DMS79 treated with DMSO at 0.1 percent for 48 hours (cell line): ENCODE measurements around the gene DCTN3.

ENCODE experiments used
- DNase-seq: peaks from one replicate; lab custom pipeline; 2025; lab: John Stamatoyannopoulos, UW

The DCTN3 gene

GRCh38 chr9:34573599-34574325 is 46.5 kb downstream of the DCTN3 start:
- DNase-seq: no peak

- no peak for DNase-seq
Measured at GRCh38 chr9:34572628-34573027, 47.7 kb downstream of the DCTN3 start.

- DNase-seq: no peak
Measured at GRCh38 chr9:34572092-34572491, 48.2 kb downstream of the DCTN3 start.

- no peak for DNase-seq
Measured at GRCh38 chr9:34571481-34571810, 48.8 kb downstream of the DCTN3 start.

- DNase-seq: no peak
Measured at GRCh38 chr9:34570809-34571480, 49.4 kb downstream of the DCTN3 start.

GRCh38 chr9:34570376-34570775 is 49.9 kb downstream of the DCTN3 start:
- DNase-seq: no peak

DNA sequence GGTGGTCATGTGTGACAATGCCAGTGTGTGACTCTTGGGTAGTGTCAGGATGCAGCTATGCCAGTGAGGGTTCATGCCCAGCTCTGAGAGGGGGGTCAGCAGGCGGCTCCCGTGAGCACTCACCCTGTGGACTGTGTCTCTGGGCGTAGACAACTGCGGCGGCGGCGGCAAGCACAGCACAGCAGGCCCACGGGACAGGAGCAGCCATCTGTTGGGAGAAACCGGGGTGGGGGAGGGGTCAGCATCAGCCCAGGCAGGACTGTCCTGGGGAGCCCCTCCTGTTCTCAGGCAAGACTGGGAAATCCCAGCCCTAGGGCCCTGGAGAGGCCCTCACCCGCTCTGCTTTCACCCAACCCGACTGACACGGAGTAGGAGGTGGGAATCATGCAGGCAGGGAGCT is 51.5 kb downstream of the DCTN3 start:
- no peak for DNase-seq

DNA sequence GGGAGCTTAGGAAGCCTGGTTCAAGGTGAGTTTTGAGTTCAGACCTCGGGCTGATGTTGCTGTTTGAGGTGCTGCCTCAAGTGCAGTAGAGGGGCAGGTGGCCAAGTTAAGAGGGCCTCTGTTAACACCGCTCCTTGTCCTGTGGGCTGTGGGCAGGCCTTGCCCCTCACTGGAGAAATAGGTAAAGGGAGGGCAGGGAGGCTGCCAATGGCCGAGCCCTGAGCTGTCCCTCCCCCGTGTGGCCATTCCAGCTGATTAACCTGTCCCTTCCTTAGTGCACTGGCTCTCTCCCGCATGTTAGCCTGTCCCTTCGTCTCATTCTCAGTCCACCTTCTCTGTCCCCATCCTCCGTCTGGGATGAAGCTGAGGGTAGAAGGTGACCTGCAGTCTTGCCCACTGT is 52.2 kb downstream of the DCTN3 start:
- no peak for DNase-seq

GRCh38 chr9:34566972-34567371 is 53.3 kb downstream of the DCTN3 start:
- DNase-seq: no peak

GRCh38 chr9:34566322-34566721 is 54.0 kb downstream of the DCTN3 start:
- no peak for DNase-seq

- no peak for DNase-seq
Measured at GRCh38 chr9:34565856-34566255, 54.4 kb downstream of the DCTN3 start.

GRCh38 chr9:34564617-34565016 is 55.7 kb downstream of the DCTN3 start:
- no peak for DNase-seq
